ENCODE results near the gene TMEM141.

- TF ChIP-seq CTCF (optimal IDR thresholded peaks at IDR 0.05 in 1 of 3, IDR thresholded peaks at IDR 0.05 in 1 of 3, conservative IDR thresholded peaks at IDR 0.05 in 1 of 3; ENCODE audit: extremely low read depth in 1 of 3, insufficient read depth in 2 of 3, low read length in 3 of 3) = no peak
- no peak for TF ChIP-seq EZH2 (IDR thresholded peaks at IDR 0.05; ENCODE audit: low read length)
Observed at GRCh38 chr9:136777359-136777758, 13.8 kb upstream of the TMEM141 start.
